Endodermal cell (in vitro differentiated cells): ENCODE data around the gene AUTS2. TPM values are rescaled to one million over a fixed set of nuclear protein-coding genes. Genes with fewer than 3 reads are reported as not detected.
A peak's percentile ranks its signal among the peaks of the same experiment; 100 is the strongest.

ENCODE experiments used
- DNase-seq: peaks from one replicate; pipeline ENCODE4 v3.0.0-alpha.2; 2017
- H3K27ac ChIP-seq: 2 replicates; pipeline ENCODE4 v1.5.1; 2013; ENCODE audit warnings: mild to moderate bottlenecking, low read depth, low read length, moderate library complexity
- H3K27me3 ChIP-seq: 2 replicates; pipeline ENCODE4 v1.6.1; 2013; ENCODE audit warnings: mild to moderate bottlenecking, low read length, moderate library complexity; ENCODE audit not compliant: insufficient read depth, control insufficient read depth, poor library complexity, severe bottlenecking
- H3K36me3 ChIP-seq: 2 replicates; pipeline ENCODE4 v1.7.0; 2013; ENCODE audit warnings: mild to moderate bottlenecking, low read length, moderate library complexity; ENCODE audit not compliant: control insufficient read depth, insufficient read depth
- H3K4me1 ChIP-seq: one replicate; pipeline ENCODE4 v1.7.0; 2013; ENCODE audit warnings: low read length; ENCODE audit not compliant: control insufficient read depth, insufficient read depth
- H3K4me3 ChIP-seq: 2 replicates; pipeline ENCODE4 v1.5.1; 2013; ENCODE audit warnings: mild to moderate bottlenecking, low read length, moderate library complexity
- H3K9ac ChIP-seq: 2 replicates; pipeline ENCODE4 v1.6.1; 2013; ENCODE audit warnings: mild to moderate bottlenecking, low read length, moderate library complexity; ENCODE audit not compliant: poor library complexity, severe bottlenecking; ENCODE audit errors: extremely low read depth
- H3K9me3 ChIP-seq: 2 replicates; pipeline ENCODE4 v1.6.1; 2013; ENCODE audit warnings: mild to moderate bottlenecking, low read length, moderate library complexity; ENCODE audit not compliant: control insufficient read depth
- H3K27ac Mint-ChIP-seq: 2 replicates; pipeline ENCODE4 v1.8.0; 2020; ENCODE audit warnings: mixed read lengths
- H3K27me3 Mint-ChIP-seq: 2 replicates; pipeline ENCODE4 v1.8.0; 2021; ENCODE audit warnings: mild to moderate bottlenecking, mixed read lengths; ENCODE audit not compliant: insufficient read depth
- H3K36me3 Mint-ChIP-seq: 2 replicates; pipeline ENCODE4 v1.8.0; 2020; ENCODE audit warnings: low read depth, mixed read lengths
- H3K4me1 Mint-ChIP-seq: 2 replicates; pipeline ENCODE4 v1.8.0; 2020; ENCODE audit warnings: mixed read lengths
- H3K4me3 Mint-ChIP-seq: 2 replicates; pipeline ENCODE4 v1.8.0; 2020; ENCODE audit warnings: mild to moderate bottlenecking, moderate library complexity, mixed read lengths
- H3K9me3 Mint-ChIP-seq: 2 replicates; pipeline ENCODE4 v1.8.0; 2020; ENCODE audit warnings: mild to moderate bottlenecking, mixed read lengths
- CTCF ChIP-seq: fragments of 200-600 bp; sonication (generic); conservative IDR thresholded peaks from 2 replicates; pipeline ENCODE4 v1.5.0; 2021; ENCODE audit warnings: antibody characterized with exemption, mild to moderate bottlenecking
- WGBS, 2 experiments: methylation state at CpG; one replicate each; pipeline versions ENCODE4 v1.1.5 to v1.1.7; 2013; ENCODE audit warnings: missing lambda C conversion rate in 2 of 2, mixed read lengths in 1 of 2; ENCODE audit not compliant: insufficient coverage in 1 of 2, insufficient read length in 1 of 2; 5-methylcytosine and 5-hydroxymethylcytosine counted together
- total RNA-seq, 2 donors: library from RNA; stranded (reverse); fragmentation: NEBNext Ultra II Directional in 1 of 2; extraction: Animal tissue kit (Norgen Biotek cat#: 25700) in 1 of 2; gene quantifications; 2 replicates in 1 of 2; 3 replicates in 1 of 2; pipeline ENCODE4 v1.2.1, GENCODE V29; 2021

AUTS2 gene
- total RNA-seq, 2 donors from 2014 or later, result 76.8 to 106 TPM

- H3K4me1 Mint-ChIP-seq, result peaks cover 79% of the 10 kb centered on the region
- H3K9me3 ChIP-seq, result no peaks in the 10 kb centered on the region
Measured at GRCh38 chr7:69615685-69616084, 17.4 kb downstream of the AUTS2 start.

GRCh38 chr7:69617364-69617763 is 19.1 kb downstream of the AUTS2 start:
- Mint-ChIP-seq H3K27me3 (peaks cover 29% of the 10 kb centered on the region), H3K27ac (peak overlapping the region; percentile 37), H3K4me1 (peaks cover 84% of the 10 kb centered on the region), H3K36me3 (no peaks in the 10 kb centered on the region), H3K9me3 (no peaks in the 10 kb centered on the region), H3K4me3 (no peak overlapping the region)
- H3K4me1 ChIP-seq, result peaks cover 31% of the 10 kb centered on the region
- no peak overlapping the region for H3K9ac ChIP-seq
- no peaks in the 10 kb centered on the region for H3K9me3 ChIP-seq
- no peak overlapping the region for H3K27ac ChIP-seq
- H3K36me3 ChIP-seq, result no peaks in the 10 kb centered on the region
- no peaks in the 10 kb centered on the region for H3K27me3 ChIP-seq
- TF ChIP-seq CTCF, result no peak
- DNase-seq, result peak; percentile 60
- H3K4me3 ChIP-seq, result no peak overlapping the region
- 44 to 53% methylated on average over 4 to 5 of the region's 5 CpGs for WGBS, 2 experiments

More at GRCh38 chr7:69615685-69616084, 17.4 kb downstream of the AUTS2 start:
- no peaks in the 10 kb centered on the region for H3K27me3 ChIP-seq
- Mint-ChIP-seq H3K9me3 (no peaks in the 10 kb centered on the region), H3K4me3 (no peak overlapping the region), H3K27ac (no peak overlapping the region), H3K36me3 (no peaks in the 10 kb centered on the region), H3K27me3 (peaks cover 26% of the 10 kb centered on the region)
- TF ChIP-seq CTCF, result no peak
- peaks cover 27% of the 10 kb centered on the region for H3K4me1 ChIP-seq
- no peak overlapping the region for H3K4me3 ChIP-seq
- no peak overlapping the region for H3K9ac ChIP-seq
- H3K27ac ChIP-seq, result no peak overlapping the region
- 91 to 95% methylated on average over 2 of the region's 2 CpGs for WGBS, 2 experiments
- DNase-seq, result no peak
- H3K36me3 ChIP-seq, result no peaks in the 10 kb centered on the region

GRCh38 chr7:69619054-69619453 is 20.8 kb downstream of the AUTS2 start:
- WGBS, 2 experiments, result no CpG with 5 or more reads among the region's 1 CpG
- no peak overlapping the region for H3K27ac ChIP-seq
- no peak overlapping the region for H3K9ac ChIP-seq
- H3K36me3 ChIP-seq, result no peaks in the 10 kb centered on the region
- H3K4me3 Mint-ChIP-seq, result no peak overlapping the region
- no peaks in the 10 kb centered on the region for H3K9me3 Mint-ChIP-seq
- peaks cover 83% of the 10 kb centered on the region for H3K4me1 Mint-ChIP-seq
- no peak overlapping the region for H3K4me3 ChIP-seq
- no peak for TF ChIP-seq CTCF
- no peaks in the 10 kb centered on the region for H3K36me3 Mint-ChIP-seq
- no peaks in the 10 kb centered on the region for H3K9me3 ChIP-seq
- no peak for DNase-seq
- H3K4me1 ChIP-seq, result peaks cover 34% of the 10 kb centered on the region
- H3K27me3 ChIP-seq, result no peaks in the 10 kb centered on the region
- H3K27ac Mint-ChIP-seq, result no peak overlapping the region
- H3K27me3 Mint-ChIP-seq, result peaks cover 26% of the 10 kb centered on the region
